Fibroblast of lung (primary cell): ENCODE data around the gene NKX1-2.

Experiments
- CTCF ChIP-seq, 2 donors: IDR thresholded peaks in 1 of 2; conservative IDR thresholded peaks in 1 of 2; 1 replicate in 1 of 2; 2 replicates in 1 of 2; pipeline ENCODE4 v1.5.1; 2011 to 2012; ENCODE audit warnings: low read length in 2 of 2, control low read depth in 1 of 2, inconsistent platforms in 1 of 2, low read depth in 1 of 2, mild to moderate bottlenecking in 1 of 2
- EZH2 ChIP-seq: IDR thresholded peaks from 2 replicates; pipeline ENCODE4 v1.5.1; 2012; ENCODE audit warnings: low read length, control low read depth, mild to moderate bottlenecking; ENCODE audit errors: missing control alignments

- TF ChIP-seq CTCF (conservative IDR thresholded peaks at IDR 0.05 in 1 of 2, IDR thresholded peaks at IDR 0.05 in 1 of 2; ENCODE audit: low read depth in 1 of 2, low read length in 2 of 2) (no peak), EZH2 (no peak)
Observed at GRCh38 chr10:124465003-124465776, 15.4 kb upstream of the NKX1-2 start.
